Motor neuron (in vitro differentiated cells): ENCODE data around the gene OCRL. TPM values are rescaled to one million over a fixed set of nuclear protein-coding genes. Genes with fewer than 3 reads are reported as not detected.

Source experiments
- ATAC-seq, 8 experiments: fragments of 200-7000 bp; cut with Tn5 transposase; replicated peaks in 6 of 8; 2 replicates each; pipeline ENCODE4 v1.8.0; 2021; ENCODE audit warnings: mild to moderate bottlenecking in 8 of 8, moderate library complexity in 8 of 8
- H3K27ac ChIP-seq, 2 donors: fragments of 250-450 bp; sonication (Bioruptor Pico); 2 replicates each; pipeline ENCODE4 v1.9.0; 2021; ENCODE audit warnings: antibody characterized with exemption in 2 of 2, mild to moderate bottlenecking in 2 of 2, moderate library complexity in 1 of 2
- H3K4me1 ChIP-seq, 2 donors: fragments of 250-450 bp; sonication (Bioruptor Pico); replicated peaks in 1 of 2; 2 replicates each; pipeline ENCODE4 v1.6.1; 2021; ENCODE audit warnings: antibody characterized with exemption in 2 of 2, mild to moderate bottlenecking in 2 of 2, moderate library complexity in 1 of 2
- H3K4me3 ChIP-seq, 5 donors: fragments of 250-450 bp; sonication (Bioruptor Pico); 2 replicates each; pipeline ENCODE4 v1.9.0; 2021; ENCODE audit warnings: antibody characterized with exemption in 5 of 5, mild to moderate bottlenecking in 5 of 5, moderate library complexity in 4 of 5
- WGBS, 10 experiments: fragments of 450-650 bp; shearing (Covaris generic); methylation state at CpG; one replicate each; pipeline ENCODE4 v1.0.0; 2022; 5-methylcytosine and 5-hydroxymethylcytosine counted together
- in situ Hi-C, 9 experiments: fragments of 400-800 bp; cut with MboI; loops; one replicate each; pipeline ENCODE4 v1.15.0; 2021; ENCODE audit warnings: low sequenced_read_pairs in 9 of 9, low pct_unique_long_range_greater_than_20kb in 2 of 9; ENCODE audit not compliant: unreplicated experiment in 9 of 9
- total RNA-seq, 8 experiments: library from RNA; unstranded; fragments of 300-600 nt; gene quantifications; 2 replicates each; pipeline versions ENCODE4 v1.2.3 to v1.2.4, GENCODE V29; 2022

Gene OCRL
- total RNA-seq, 8 experiments from 2014 or later, result 12.7 to 22.3 (median 18.5) TPM

- Histone ChIP-seq H3K4me3 (no peak overlapping the region), H3K4me1 (peaks cover 0 to 11% of the 10 kb centered on the region in 2 donors), H3K27ac (no peak overlapping the region)
- in situ Hi-C loops, result loop anchor here in 1 of 9 experiments (25.0 kb wide), 2 partner anchors 111 to 211 kb away; partner anchors contain the start of genes XPNPEP2 and ZDHHC9
- peak in 3 of 8 experiments; percentile 24 to 73 (median 54) for ATAC-seq
- 0 to 90% (median 43%) methylated on average over 1 to 3 of the region's 3 CpGs; no CpG with 5 or more reads in 5 of the 10 experiments for WGBS, 10 experiments
These were observed 86.0 kb downstream of the OCRL start for GRCh38 chrX:129626026-129626425.

- in situ Hi-C loops, result loop anchor here in 1 of 9 experiments (25.0 kb wide), 2 partner anchors 107 to 207 kb away; partner anchors contain the start of genes XPNPEP2 and ZDHHC9
These were observed 89.8 kb downstream of the OCRL start for GRCh38 chrX:129629837-129630236.

GRCh38 chrX:129631849-129632248 is 91.8 kb downstream of the OCRL start:
- Histone ChIP-seq H3K4me1 (peaks cover 15 to 16% of the 10 kb centered on the region in 2 donors), H3K27ac (no peak overlapping the region), H3K4me3 (no peak overlapping the region)
- 0 to 100% (median 93%) methylated on average over 1 to 3 of the region's 5 CpGs; no CpG with 5 or more reads in 7 of the 10 experiments for WGBS, 10 experiments
- ATAC-seq, result peak in 3 of 8 experiments; percentile 27 to 56 (median 54)
- in situ Hi-C loops, result loop anchor here in 1 of 9 experiments (25.0 kb wide), 2 partner anchors 105 to 205 kb away; partner anchors contain the start of genes XPNPEP2 and ZDHHC9

More at GRCh38 chrX:129629837-129630236, 89.8 kb downstream of the OCRL start:
- Histone ChIP-seq H3K4me3 (no peak overlapping the region), H3K27ac (no peak overlapping the region), H3K4me1 (peaks cover 12% of the 10 kb centered on the region in 2 donors)
- 39 to 60% methylated on average over 3 to 4 of the region's 7 CpGs; no CpG with 5 or more reads in 8 of the 10 experiments for WGBS, 10 experiments
- ATAC-seq, result no peak

- in situ Hi-C loops, result loop anchor here in 1 of 9 experiments (25.0 kb wide), 2 partner anchors 105 to 205 kb away; partner anchors contain the start of genes XPNPEP2 and ZDHHC9
- 0% methylated on average over 1 of the region's 7 CpGs; no CpG with 5 or more reads in 9 of the 10 experiments for WGBS, 10 experiments
These were observed 92.4 kb downstream of the OCRL start for GRCh38 chrX:129632443-129632842.

GRCh38 chrX:129634541-129634940 is 94.5 kb downstream of the OCRL start:
- Histone ChIP-seq H3K4me1 (peaks cover 15 to 16% of the 10 kb centered on the region in 2 donors), H3K4me3 (no peak overlapping the region), H3K27ac (peak overlapping the region; percentile 44 to 72)
- in situ Hi-C loops, result loop anchor here in 1 of 9 experiments (25.0 kb wide), 2 partner anchors 103 to 203 kb away; partner anchors contain the start of genes XPNPEP2 and ZDHHC9
- ATAC-seq, result peak; percentile 5 to 97 (median 94)
- WGBS, 10 experiments, result 0 to 33% (median 5%) methylated on average over 1 to 4 of the region's 7 CpGs; no CpG with 5 or more reads in 6 of the 10 experiments

More at GRCh38 chrX:129632443-129632842, 92.4 kb downstream of the OCRL start:
- Histone ChIP-seq H3K27ac (no peak overlapping the region), H3K4me3 (no peak overlapping the region), H3K4me1 (peaks cover 15 to 16% of the 10 kb centered on the region in 2 donors)
- peak in 3 of 8 experiments; percentile 73 to 93 (median 78) for ATAC-seq

- Histone ChIP-seq H3K27ac (no peak overlapping the region), H3K4me1 (peaks cover 12 to 16% of the 10 kb centered on the region in 2 donors), H3K4me3 (no peak overlapping the region)
- peak in 1 of 8 experiments; percentile 5 for ATAC-seq
- WGBS, 10 experiments, result 0 to 100% (median 35%) methylated on average over 1 to 8 of the region's 8 CpGs; no CpG with 5 or more reads in 6 of the 10 experiments
- in situ Hi-C loops, result loop anchor here in 1 of 9 experiments (25.0 kb wide), 2 partner anchors 101 to 201 kb away; partner anchors contain the start of genes XPNPEP2 and ZDHHC9
These were observed 96.2 kb downstream of the OCRL start for GRCh38 chrX:129636175-129636681.

- peak in 5 of 8 experiments; percentile 12 to 55 (median 18) for ATAC-seq
- no peak overlapping the region for H3K4me3 ChIP-seq
- in situ Hi-C loops, result loop anchor here in 1 of 9 experiments (25.0 kb wide), 2 partner anchors 100 to 200 kb away; partner anchors contain the start of genes XPNPEP2 and ZDHHC9
- H3K27ac ChIP-seq, result no peak overlapping the region
- 32% methylated on average over 8 of the region's 13 CpGs; no CpG with 5 or more reads in 9 of the 10 experiments for WGBS, 10 experiments
- H3K4me1 ChIP-seq, result peaks cover 12 to 16% of the 10 kb centered on the region in 2 donors
These were observed 97.4 kb downstream of the OCRL start for GRCh38 chrX:129637217-129638109.

- Histone ChIP-seq H3K4me1 (peaks cover 12 to 13% of the 10 kb centered on the region in 2 donors), H3K27ac (no peak overlapping the region), H3K4me3 (no peak overlapping the region)
- no peak for ATAC-seq
- in situ Hi-C loops, result loop anchor here in 1 of 9 experiments (25.0 kb wide), 2 partner anchors 98 to 198 kb away; partner anchors contain the start of genes XPNPEP2 and ZDHHC9
- 44% methylated on average over 3 of the region's 8 CpGs; no CpG with 5 or more reads in 9 of the 10 experiments for WGBS, 10 experiments
These were observed 98.9 kb downstream of the OCRL start for GRCh38 chrX:129638917-129639316.

- WGBS, 10 experiments, result no CpG with 5 or more reads among the region's 1 CpG
- H3K4me3 ChIP-seq, result no peak overlapping the region
- no peak overlapping the region for H3K27ac ChIP-seq
- no peak for ATAC-seq
- in situ Hi-C loops, result loop anchor here in 1 of 9 experiments (25.0 kb wide), 2 partner anchors 97 to 197 kb away; partner anchors contain the start of genes XPNPEP2 and ZDHHC9
- H3K4me1 ChIP-seq, result peaks cover 0 to 2% of the 10 kb centered on the region in 2 donors
These were observed 100.7 kb downstream of the OCRL start for GRCh38 chrX:129640737-129641136.

GRCh38 chrX:129641469-129641868 is 101.4 kb downstream of the OCRL start:
- no peak for ATAC-seq
- Histone ChIP-seq H3K27ac (no peak overlapping the region), H3K4me1 (peaks cover 0 to 2% of the 10 kb centered on the region in 2 donors), H3K4me3 (no peak overlapping the region)
- in situ Hi-C loops, result loop anchor here in 1 of 9 experiments (25.0 kb wide), 2 partner anchors 96 to 196 kb away; partner anchors contain the start of genes XPNPEP2 and ZDHHC9
- 47% methylated on average over 2 of the region's 3 CpGs; no CpG with 5 or more reads in 9 of the 10 experiments for WGBS, 10 experiments

- no peak for ATAC-seq
- H3K4me3 ChIP-seq, result no peak overlapping the region
- peaks cover 0 to 2% of the 10 kb centered on the region in 2 donors for H3K4me1 ChIP-seq
- 64% methylated on average over 3 of the region's 3 CpGs; no CpG with 5 or more reads in 9 of the 10 experiments for WGBS, 10 experiments
- H3K27ac ChIP-seq, result no peak overlapping the region
- in situ Hi-C loops, result loop anchor here in 1 of 9 experiments (25.0 kb wide), 2 partner anchors 95 to 195 kb away; partner anchors contain the start of genes XPNPEP2 and ZDHHC9
These were observed 101.9 kb downstream of the OCRL start for GRCh38 chrX:129641941-129642340.
